ENCODE data around the gene GPR160. TPM values are rescaled to one million over a fixed set of nuclear protein-coding genes. Genes with fewer than 3 reads are reported as not detected.

Gene GPR160
- total and polyA plus RNA-seq, 2 of the 13 experiments (the other 11 are each of a cell fraction or from before 2014, with no cell fraction given): 12.1 to 23.2 TPM

- TF ChIP-seq ZNF318 (CRISPR knock-in tag; IDR thresholded peaks at IDR 0.05) (no peak), FOSL2 (CRISPR knock-in tag; IDR thresholded peaks at IDR 0.05) (0 out of 2 replicates have a peak, but pooled peaks have one; percentile 19), HOXA5 (CRISPR knock-in tag; IDR thresholded peaks at IDR 0.05) (no peak), SKIL (CRISPR knock-in tag; IDR thresholded peaks at IDR 0.05; ENCODE audit: borderline replicate concordance) (no peak), ZBTB25 (CRISPR knock-in tag; IDR thresholded peaks at IDR 0.05) (no peak), GTF2F1 (IDR thresholded peaks at IDR 0.05; ENCODE audit: low read length) (no peak)
Measured at GRCh38 chr3:170027233-170028102, 10.3 kb upstream of the GPR160 start (continued).
